Kidney (tissue), 14 donors: ENCODE measurements around the gene COMTD1. TPM values are rescaled to one million over a fixed set of nuclear protein-coding genes. Genes with fewer than 3 reads are reported as not detected.

Experiments
- DNase-seq, 5 donors: peaks; one replicate each; pipeline ENCODE4 v3.0.0-alpha.2; 2013 to 2020
- FAIRE-seq: peaks from 2 replicates; lab custom pipeline; 2012; peaks lifted over from hg19 to GRCh38; lab: Jason Lieb, UNC
- H3K27ac ChIP-seq, 2 donors: one replicate each; pipeline ENCODE4 v1.7.0; 2013; ENCODE audit warnings: low read depth in 2 of 2, low read length in 2 of 2, inconsistent platforms in 1 of 2
- H3K27me3 ChIP-seq: one replicate; pipeline ENCODE4 v1.7.1; 2013; ENCODE audit warnings: low read length, inconsistent platforms; ENCODE audit not compliant: control insufficient read depth, insufficient read depth
- H3K36me3 ChIP-seq, 3 donors: one replicate each; pipeline versions ENCODE4 v1.7.0 to v1.7.1; 2013; ENCODE audit warnings: low read length in 3 of 3, control low read depth in 1 of 3, inconsistent platforms in 1 of 3; ENCODE audit not compliant: insufficient read depth in 3 of 3, control insufficient read depth in 2 of 3
- H3K4me1 ChIP-seq, 3 donors: one replicate each; pipeline versions ENCODE4 v1.7.0 to v1.7.1; 2013; ENCODE audit warnings: low read length in 3 of 3, inconsistent platforms in 1 of 3, low read depth in 1 of 3; ENCODE audit not compliant: control insufficient read depth in 2 of 3, insufficient read depth in 2 of 3
- H3K4me3 ChIP-seq, 3 donors: one replicate each; pipeline versions ENCODE4 v1.7.0 to v1.8.1; 2013; ENCODE audit warnings: low read length in 3 of 3, control low read depth in 1 of 3, inconsistent platforms in 1 of 3
- H3K9ac ChIP-seq, 3 donors: one replicate each; pipeline versions ENCODE4 v1.7.0 to v1.7.1; 2013; ENCODE audit warnings: low read length in 3 of 3, control low read depth in 1 of 3, inconsistent platforms in 1 of 3
- H3K9me3 ChIP-seq, 3 donors: one replicate each; pipeline versions ENCODE4 v1.7.0 to v1.7.1; 2013; ENCODE audit warnings: low read length in 3 of 3, control low read depth in 1 of 3, inconsistent platforms in 1 of 3; ENCODE audit not compliant: control insufficient read depth in 2 of 3, insufficient read depth in 1 of 3
- CTCF ChIP-seq: IDR thresholded peaks from 3 replicates; pipeline ENCODE4 v1.5.1; 2012; ENCODE audit warnings: mild to moderate bottlenecking, moderate library complexity, borderline replicate concordance; ENCODE audit not compliant: insufficient read depth; ENCODE audit errors: extremely low read depth
- intact Hi-C: fragments of 100-400 bp; cut with DNase I; formaldehyde crosslinking; loops from one replicate; pipeline ENCODE4 v1.11.1; 2022
- polyA plus RNA-seq: library from polyadenylated mRNA; stranded (reverse); fragments of 350-450 nt; fragmentation: Illumina TruSeq; extraction: RNeasy Lipid Tissue Mini Kit (QIAGEN cat#74804); gene quantifications from one replicate; pipeline ENCODE4 v1.2.3, GENCODE V29; 2014; ENCODE audit warnings: low read depth, low replicate concordance; ENCODE audit not compliant: insufficient read depth
- total RNA-seq: library from RNA; stranded (reverse); fragmentation: NEBNext Ultra II Directional; extraction: Animal tissue kit (Norgen Biotek cat#: 25700); gene quantifications from one replicate; pipeline ENCODE4 v1.2.1, GENCODE V29; 2021
- donor health status: control.
- donor health status: control.
- donor health status: control.
- donor health status: control.
- donor health status: control.
- donor health status: DM: yes; HTN: yes; CAD: no.
- donor health status: Normal renal cell carcinoma (clear cell type).

Gene COMTD1
- total and polyA plus RNA-seq, 2 donors from 2014 or later: 26.6 to 65.3 TPM

DNA sequence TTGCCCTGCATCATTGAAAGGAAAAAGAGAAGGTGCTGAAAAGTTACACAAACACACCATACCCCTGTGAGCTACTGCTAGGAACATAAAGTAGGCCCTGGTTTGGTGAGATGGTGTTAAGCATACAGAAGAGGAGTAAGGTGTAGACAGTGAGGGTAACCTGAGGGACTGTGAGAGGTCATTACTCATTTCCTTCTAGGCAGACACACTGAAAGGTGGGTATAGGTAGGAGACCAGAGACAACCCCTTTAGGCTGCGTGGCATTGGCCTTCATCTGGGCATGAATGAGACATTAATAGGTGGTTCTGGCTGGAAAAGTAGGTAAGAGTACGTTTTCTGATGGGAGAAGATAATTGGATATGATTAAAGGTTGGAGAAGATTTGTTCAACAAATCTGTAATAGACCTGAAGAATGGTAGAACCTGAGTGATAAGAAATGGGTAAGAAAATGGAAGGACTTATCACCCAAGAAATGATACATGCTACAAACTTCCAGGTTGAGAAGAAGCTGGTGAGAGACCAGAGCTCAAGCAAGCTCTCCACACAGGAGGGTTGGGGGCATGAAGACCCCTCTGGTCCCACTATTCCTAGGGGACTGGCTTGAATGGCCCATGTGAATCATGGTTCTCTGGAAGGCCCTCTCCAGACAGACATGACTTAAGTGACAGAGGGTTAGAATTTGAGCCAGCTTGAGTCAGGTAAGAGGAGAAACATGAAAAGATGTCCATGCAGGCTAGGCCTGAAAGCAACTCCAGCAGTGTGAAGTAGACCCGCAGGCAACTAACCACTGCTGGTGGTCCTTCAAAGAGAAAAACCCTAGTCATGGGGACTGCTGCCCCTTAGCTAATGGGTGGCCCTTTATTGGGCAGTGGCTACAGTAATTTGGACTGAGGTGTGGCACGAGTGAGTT is 3.8 kb downstream of the COMTD1 start:
- H3K27ac ChIP-seq: no peak overlapping the region
- peaks cover 0 to 11% (median 4%) of the 10 kb centered on the region in 3 donors for H3K4me1 ChIP-seq
- H3K9ac ChIP-seq: no peak overlapping the region
- H3K27me3 ChIP-seq: no peaks in the 10 kb centered on the region
- no peaks in the 10 kb centered on the region for H3K9me3 ChIP-seq
- intact Hi-C loops: no loop called here
- no peak for TF ChIP-seq CTCF
- peaks cover 6 to 25% (median 18%) of the 10 kb centered on the region in 3 donors for H3K36me3 ChIP-seq
- no peak for FAIRE-seq
- no peak for DNase-seq
- H3K4me3 ChIP-seq: no peak overlapping the region

DNA sequence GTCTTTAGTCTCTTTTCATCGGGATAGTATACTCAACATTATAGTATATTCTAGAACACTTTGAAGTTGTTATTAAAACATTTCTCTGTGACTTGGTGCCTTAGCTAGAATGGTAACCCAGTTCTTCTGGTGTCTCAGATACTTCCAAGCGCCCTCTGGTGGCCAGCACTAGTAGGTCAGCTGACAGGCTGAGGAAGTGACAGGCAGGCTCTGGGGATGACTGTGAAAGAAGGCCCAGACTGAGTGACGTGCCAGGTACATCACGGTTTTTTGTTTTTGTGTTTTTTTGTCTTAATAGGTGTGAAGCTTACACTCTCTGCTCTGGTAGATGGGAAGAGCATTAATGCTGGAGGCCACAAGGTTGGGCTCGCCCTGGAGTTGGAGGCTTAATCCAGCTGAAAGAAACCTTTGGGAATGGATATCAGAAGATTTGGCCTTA is 5.1 kb downstream of the COMTD1 start:
- peak; percentile 91 for TF ChIP-seq CTCF
- peaks cover 6 to 25% (median 18%) of the 10 kb centered on the region in 3 donors for H3K36me3 ChIP-seq
- peaks cover 0 to 20% (median 14%) of the 10 kb centered on the region in 3 donors for H3K4me1 ChIP-seq
- peak; percentile 86 to 94 (median 89) for DNase-seq
- intact Hi-C loops: no loop called here
- no peak overlapping the region for H3K9ac ChIP-seq
- no peak overlapping the region for H3K27ac ChIP-seq
- no peaks in the 10 kb centered on the region for H3K27me3 ChIP-seq
- no peak overlapping the region for H3K4me3 ChIP-seq
- H3K9me3 ChIP-seq: no peaks in the 10 kb centered on the region
- FAIRE-seq: peak; percentile 8

- Histone ChIP-seq H3K27ac (no peak overlapping the region), H3K27me3 (no peaks in the 10 kb centered on the region), H3K9me3 (no peaks in the 10 kb centered on the region), H3K4me1 (peaks cover 3 to 22% (median 19%) of the 10 kb centered on the region in 3 donors), H3K9ac (no peak overlapping the region), H3K36me3 (peaks cover 6 to 25% (median 18%) of the 10 kb centered on the region in 3 donors), H3K4me3 (no peak overlapping the region)
- FAIRE-seq (no peak), DNase-seq (no peak)
- intact Hi-C loops: no loop called here
- no peak for TF ChIP-seq CTCF
Measured at GRCh38 chr10:75229971-75230370, 5.8 kb downstream of the COMTD1 start.
